HepG2 (cell line): ENCODE measurements around the gene CRLF1. TPM values are rescaled to one million over a fixed set of nuclear protein-coding genes. Genes with fewer than 3 reads are reported as not detected.

ENCODE experiments used
- ATAC-seq: fragments of 200-7000 bp; cut with Tn5 transposase; 3 replicates; pipeline ENCODE4 v1.9.1; 2020; ENCODE audit warnings: mild to moderate bottlenecking, moderate library complexity
- BruUV-seq: library from RNA; stranded (reverse); fragments of 400-500 nt; replicated peaks from 2 replicates; lab custom pipeline; 2021; lab: Mats Ljungman, UMichigan
- CTCF ChIA-PET: fragments of 300-600 bp; formaldehyde crosslinking; extraction: SDS; loops from one replicate; lab custom pipeline; 2021; ENCODE audit warnings: low total read pairs, inconsistent platforms, low intra/inter-chr PET ratio; lab: Yijun Ruan, JAX
- POLR2A ChIA-PET: fragments of 350-600 bp; sonication (Branson Sonifier 250); formaldehyde crosslinking; loops from one replicate; lab custom pipeline; 2020; ENCODE audit warnings: antibody characterized with exemption, inconsistent platforms; lab: Yijun Ruan, JAX
- DNase-seq: peaks from one replicate; pipeline ENCODE4 v3.0.0-alpha.2; 2015; ENCODE audit warnings: low spot score
- FAIRE-seq: peaks from 3 replicates; lab custom pipeline; 2011; peaks lifted over from hg19 to GRCh38; lab: Jason Lieb, UNC
- H2AFZ ChIP-seq: one replicate; pipeline ENCODE4 v1.6.1; 2011; ENCODE audit warnings: low read length, inconsistent platforms
- H3K27ac ChIP-seq: fragments of 300-600 bp; 3 replicates; pipeline ENCODE4 v1.8.0; 2011; ENCODE audit warnings: mixed run types, mild to moderate bottlenecking, mixed read lengths, low read length, inconsistent platforms; ENCODE audit not compliant: insufficient read depth; ENCODE audit errors: extremely low read length
- H3K27me3 ChIP-seq, 2 experiments: fragments of 200-600 bp in 1 of 2; 2 replicates in 1 of 2; 3 replicates in 1 of 2; pipeline versions ENCODE4 v1.6.0 to v1.8.0; 2011; ENCODE audit warnings: low read length in 2 of 2, mild to moderate bottlenecking in 2 of 2, moderate library complexity in 2 of 2, inconsistent platforms in 1 of 2; ENCODE audit not compliant: insufficient read depth in 2 of 2, control insufficient read depth in 1 of 2
- H3K36me3 ChIP-seq, 2 experiments: fragments of 200-600 bp in 1 of 2; replicated peaks in 1 of 2; 2 replicates in 1 of 2; 3 replicates in 1 of 2; pipeline versions ENCODE4 v1.5.1 to v1.8.0; 2011; ENCODE audit warnings: low read length in 2 of 2, inconsistent platforms in 1 of 2; ENCODE audit not compliant: insufficient read depth in 2 of 2, control insufficient read depth in 1 of 2
- H3K4me1 ChIP-seq: 2 replicates; pipeline ENCODE4 v1.5.1; 2012; ENCODE audit warnings: low read length, inconsistent platforms; ENCODE audit not compliant: insufficient read depth
- H3K4me2 ChIP-seq: 2 replicates; pipeline ENCODE4 v1.6.0; 2011; ENCODE audit warnings: low read depth, low read length, inconsistent platforms
- H3K4me3 ChIP-seq, 3 experiments: fragments of 200-600 bp in 1 of 3; sonication (generic), shearing (Covaris generic) in 1 of 3; replicated peaks in 1 of 3; 2 replicates each; pipeline ENCODE4 v1.5.1; 2011 to 2016; ENCODE audit warnings: low read length in 3 of 3, inconsistent platforms in 2 of 3, low read depth in 2 of 3, mild to moderate bottlenecking in 2 of 3, control low read depth in 1 of 3, mixed read lengths in 1 of 3; ENCODE audit not compliant: insufficient read depth in 1 of 3
- H3K79me2 ChIP-seq: one replicate; pipeline ENCODE4 v1.6.1; 2011; ENCODE audit warnings: low read length, inconsistent platforms; ENCODE audit not compliant: insufficient read depth
- H3K9ac ChIP-seq: 2 replicates; pipeline ENCODE4 v1.6.0; 2011; ENCODE audit warnings: mild to moderate bottlenecking, low read depth, low read length, inconsistent platforms; ENCODE audit not compliant: insufficient read depth
- H3K9me3 ChIP-seq: 2 replicates; pipeline ENCODE4 v1.5.1; 2012; ENCODE audit warnings: mild to moderate bottlenecking, low read length
- H4K20me1 ChIP-seq: 2 replicates; pipeline ENCODE4 v1.6.0; 2011; ENCODE audit warnings: inconsistent platforms, mild to moderate bottlenecking, low read length, moderate library complexity; ENCODE audit not compliant: insufficient read depth
- AGO2 ChIP-seq: fragments of 200-400 bp; formaldehyde crosslinking; optimal IDR thresholded peaks from 2 replicates; pipeline ENCODE3; 2017; ENCODE audit warnings: mild to moderate bottlenecking, low read depth, low read length, moderate library complexity
- POLR2A ChIP-seq, 2 experiments: IDR thresholded peaks; 2 replicates each; pipeline ENCODE4 v1.6.1; 2011; ENCODE audit warnings: low read depth in 2 of 2, low read length in 2 of 2, mild to moderate bottlenecking in 1 of 2, moderate library complexity in 1 of 2; ENCODE audit not compliant: insufficient read depth in 1 of 2
- TOE1 ChIP-seq: sonication (generic); formaldehyde crosslinking; IDR thresholded peaks from 2 replicates; pipeline ENCODE4 v1.4.0; 2020; ENCODE audit warnings: mild to moderate bottlenecking, missing genetic modification reagents
- ZNF224 ChIP-seq: sonication (generic); formaldehyde crosslinking; IDR thresholded peaks from 2 replicates; pipeline ENCODE4 v1.5.0; 2020; ENCODE audit warnings: mild to moderate bottlenecking, missing genetic modification reagents
- ZNF24 ChIP-seq: fragments of 450-650 bp; IDR thresholded peaks from 2 replicates; pipeline ENCODE4 v1.6.1; 2017; ENCODE audit warnings: antibody characterized with exemption, mild to moderate bottlenecking
- WGBS: methylation state at CpG from one replicate; pipeline ENCODE4 v1.1.6; 2017; ENCODE audit warnings: low lambda C conversion rate; 5-methylcytosine and 5-hydroxymethylcytosine counted together
- in situ Hi-C: cut with HindIII; loops from 2 replicates; pipeline ENCODE4 v1.10.0; 2017; ENCODE audit warnings: low pct_unique_long_range_greater_than_20kb; ENCODE audit not compliant: extremely low pct_ligation_motif_present
- intact Hi-C: fragments of 100-400 bp; cut with micrococcal nuclease; formaldehyde crosslinking; loops from one replicate; pipeline ENCODE4 v1.10.0; 2022; ENCODE audit not compliant: unreplicated experiment
- polyA plus RNA-seq, 8 experiments: library from polyadenylated mRNA; depleted of rRNA in 3 of 8; stranded (reverse) in 7 of 8; unstranded in 1 of 8; fragments of >200 nt; fragmentation: Illumina TruSeq in 4 of 8; extraction: Trizol in 4 of 8; gene quantifications; 2 replicates each; pipeline versions ENCODE4 v1.2.1 to v1.2.3, GENCODE V29; 2011 to 2016; ENCODE audit warnings: low read depth in 4 of 8, missing spikeins in 1 of 8, mixed read lengths in 1 of 8; ENCODE audit not compliant: insufficient read depth in 1 of 8
- total RNA-seq, 5 experiments: library from RNA; depleted of rRNA; stranded (reverse); fragments of >200 nt; fragmentation: Illumina TruSeq; extraction: Trizol; gene quantifications; 2 replicates each; pipeline ENCODE4 v1.2.3, GENCODE V29; 2016; ENCODE audit warnings: low read depth in 1 of 5
- TF ChIP-seq, protein P1 (sequence below): sonication (generic); formaldehyde crosslinking; IDR thresholded peaks from 2 replicates; pipeline ENCODE4 v1.8.1; 2023; ENCODE audit warnings: missing genetic modification reagents, inconsistent platforms, borderline replicate concordance

The CRLF1 gene
- total and polyA plus RNA-seq, 2 of the 13 experiments (the other 11 are each of a cell fraction or from before 2014, with no cell fraction given) = 217 to 296 TPM

GRCh38 chr19:18594824-18595373, 11.7 kb downstream of the CRLF1 start:
- Histone ChIP-seq H3K9ac (no peak overlapping the region), H4K20me1 (0 out of 2 replicates have a peak, but pooled peaks cover 2% of the 10 kb centered on the region), H3K4me3 (no peak overlapping the region), H2AFZ (no peak overlapping the region), H3K9me3 (no peaks in the 10 kb centered on the region), H3K4me1 (peaks cover 7% of the 10 kb centered on the region), H3K36me3 (peaks cover 14 to 44% of the 10 kb centered on the region in 2 experiments; a peak in 4 of 5 replicates), H3K27ac (no peak overlapping the region), H3K4me2 (no peak overlapping the region), H3K79me2 (no peaks in the 10 kb centered on the region), H3K27me3 (no peaks in the 10 kb centered on the region)
- DNase-seq = no peak
- in situ Hi-C loops = loop anchor here (5.0 kb wide), 1 partner anchor 82 kb away; no protein-coding TSS in a partner anchor
- TF ChIP-seq ZNF24 = no peak
- peak; percentile 52 for TF ChIP-seq AGO2
- peak in 1 of 2 experiments; percentile 4; a peak in 1 of 4 replicates for TF ChIP-seq POLR2A (IDR thresholded peaks at IDR 0.05; ENCODE audit: insufficient read depth in 1 of 2, low read depth in 2 of 2, low read length in 2 of 2)
- no peak for TF ChIP-seq TOE1 (CRISPR knock-in tag)
- no peak for TF ChIP-seq ZNF224 (CRISPR knock-in tag)
- TF ChIP-seq, protein P1, sequence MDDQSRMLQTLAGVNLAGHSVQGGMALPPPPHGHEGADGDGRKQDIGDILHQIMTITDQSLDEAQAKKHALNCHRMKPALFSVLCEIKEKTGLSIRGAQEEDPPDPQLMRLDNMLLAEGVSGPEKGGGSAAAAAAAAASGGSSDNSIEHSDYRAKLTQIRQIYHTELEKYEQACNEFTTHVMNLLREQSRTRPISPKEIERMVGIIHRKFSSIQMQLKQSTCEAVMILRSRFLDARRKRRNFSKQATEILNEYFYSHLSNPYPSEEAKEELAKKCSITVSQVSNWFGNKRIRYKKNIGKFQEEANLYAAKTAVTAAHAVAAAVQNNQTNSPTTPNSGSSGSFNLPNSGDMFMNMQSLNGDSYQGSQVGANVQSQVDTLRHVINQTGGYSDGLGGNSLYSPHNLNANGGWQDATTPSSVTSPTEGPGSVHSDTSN (CRISPR knock-in tag) = no peak
- FAIRE-seq = no peak
- no peak for ATAC-seq
- no TSS peak for BruUV-seq
- ChIA-PET CTCF (no interaction called here), POLR2A (interaction anchor here (0.8 kb wide), 1 partner anchor 303 kb away, joined by 3 read pairs; no protein-coding TSS in a partner anchor)
- intact Hi-C loops = no loop called here
- WGBS = 94% methylated on average over 5 of the region's 26 CpGs
